Mesenchymal stem cell (in vitro differentiated cells and primary cell): ENCODE data around the gene SDC1.

Experiments
- DNase-seq: peaks from one replicate; pipeline ENCODE4 v3.0.0-alpha.2; 2013
- H2AFZ ChIP-seq: one replicate; pipeline ENCODE4 v1.6.1; 2013; ENCODE audit warnings: low read depth, mild to moderate bottlenecking, control low read depth, inconsistent platforms, low read length, moderate library complexity
- H2AK5ac ChIP-seq: 2 replicates; pipeline ENCODE4 v1.6.1; 2013; ENCODE audit warnings: low read length, moderate library complexity, mild to moderate bottlenecking, inconsistent platforms; ENCODE audit not compliant: severe bottlenecking
- H2BK120ac ChIP-seq: one replicate; pipeline ENCODE4 v1.6.1; 2013; ENCODE audit warnings: low read depth, mild to moderate bottlenecking, inconsistent platforms, low read length, moderate library complexity
- H2BK12ac ChIP-seq, 2 experiments: one replicate each; pipeline ENCODE4 v1.6.1; 2013; ENCODE audit warnings: inconsistent platforms in 2 of 2, low read length in 2 of 2, mild to moderate bottlenecking in 2 of 2, moderate library complexity in 2 of 2, control low read depth in 1 of 2
- H2BK15ac ChIP-seq: one replicate; pipeline ENCODE4 v1.6.1; 2013; ENCODE audit warnings: mild to moderate bottlenecking, low read depth, inconsistent platforms; ENCODE audit not compliant: poor library complexity, severe bottlenecking
- H2BK5ac ChIP-seq: 2 replicates; pipeline ENCODE4 v1.6.1; 2013; ENCODE audit warnings: low read depth, mild to moderate bottlenecking, low read length, control low read depth, inconsistent platforms; ENCODE audit not compliant: poor library complexity, severe bottlenecking
- H3K14ac ChIP-seq, 2 experiments: one replicate each; pipeline ENCODE4 v1.6.1; 2013; ENCODE audit warnings: inconsistent platforms in 2 of 2, low read length in 2 of 2, control low read depth in 1 of 2, mild to moderate bottlenecking in 1 of 2, moderate library complexity in 1 of 2
- H3K18ac ChIP-seq, 2 experiments: one replicate each; pipeline ENCODE4 v1.6.1; 2013; ENCODE audit warnings: inconsistent platforms in 2 of 2, low read length in 2 of 2, control low read depth in 1 of 2, low read depth in 1 of 2, mild to moderate bottlenecking in 1 of 2
- H3K23ac ChIP-seq, 2 experiments: one replicate each; pipeline ENCODE4 v1.6.1; 2013; ENCODE audit warnings: inconsistent platforms in 2 of 2, low read length in 2 of 2, mild to moderate bottlenecking in 2 of 2, moderate library complexity in 2 of 2, control low read depth in 1 of 2
- H3K27ac ChIP-seq: 2 replicates; pipeline ENCODE4 v1.5.1; 2013; ENCODE audit warnings: mild to moderate bottlenecking, moderate library complexity, low read length, control low read depth, inconsistent platforms; ENCODE audit not compliant: poor library complexity, severe bottlenecking
- H3K27me3 ChIP-seq, 2 experiments: 2 replicates each; pipeline versions ENCODE4 v1.6.1 to v1.7.0; 2013; ENCODE audit warnings: low read length in 2 of 2, mild to moderate bottlenecking in 2 of 2, moderate library complexity in 2 of 2, control low read depth in 1 of 2, inconsistent platforms in 1 of 2; ENCODE audit not compliant: control insufficient read depth in 1 of 2, insufficient read depth in 1 of 2
- H3K36me3 ChIP-seq, 2 experiments: 2 replicates each; pipeline versions ENCODE4 v1.6.1 to v1.7.0; 2013; ENCODE audit warnings: low read length in 2 of 2, control low read depth in 1 of 2, inconsistent platforms in 1 of 2, low read depth in 1 of 2, mild to moderate bottlenecking in 1 of 2; ENCODE audit not compliant: insufficient read depth in 2 of 2, control insufficient read depth in 1 of 2
- H3K4ac ChIP-seq, 2 experiments: one replicate each; pipeline ENCODE4 v1.6.1; 2013; ENCODE audit warnings: inconsistent platforms in 2 of 2, low read length in 2 of 2, mild to moderate bottlenecking in 2 of 2, moderate library complexity in 2 of 2, control low read depth in 1 of 2, low read depth in 1 of 2
- H3K4me1 ChIP-seq: 2 replicates; pipeline ENCODE4 v1.6.1; 2013; ENCODE audit warnings: low read depth, low read length, control low read depth; ENCODE audit not compliant: control insufficient read depth, insufficient read depth
- H3K4me2 ChIP-seq: 2 replicates; pipeline ENCODE4 v1.6.1; 2013; ENCODE audit warnings: low read length, mild to moderate bottlenecking, inconsistent platforms; ENCODE audit not compliant: poor library complexity, severe bottlenecking
- H3K4me3 ChIP-seq, 2 experiments: 2 replicates each; pipeline versions ENCODE4 v1.5.1 to v1.7.0; 2013; ENCODE audit warnings: low read length in 2 of 2, mild to moderate bottlenecking in 2 of 2, control low read depth in 1 of 2, low read depth in 1 of 2; ENCODE audit not compliant: insufficient read depth in 1 of 2
- H3K79me1 ChIP-seq: replicated peaks from 2 replicates; pipeline ENCODE4 v1.6.1; 2013; ENCODE audit warnings: mild to moderate bottlenecking, control low read depth, low read length, inconsistent platforms; ENCODE audit not compliant: poor library complexity, severe bottlenecking
- H3K9ac ChIP-seq: 2 replicates; pipeline ENCODE4 v1.7.0; 2013; ENCODE audit warnings: mild to moderate bottlenecking, low read length, moderate library complexity
- H3K9me3 ChIP-seq: 2 replicates; pipeline ENCODE4 v1.7.0; 2013; ENCODE audit warnings: mild to moderate bottlenecking, low read length; ENCODE audit not compliant: control insufficient read depth
- H4K8ac ChIP-seq: one replicate; pipeline ENCODE4 v1.6.1; 2013; ENCODE audit warnings: inconsistent platforms, mild to moderate bottlenecking, low read length, moderate library complexity
- H4K91ac ChIP-seq: one replicate; pipeline ENCODE4 v1.6.1; 2013; ENCODE audit warnings: mild to moderate bottlenecking, low read length, inconsistent platforms
- WGBS: methylation state at CpG from one replicate; pipeline ENCODE4 v1.1.7; 2013; ENCODE audit warnings: mixed read lengths; 5-methylcytosine and 5-hydroxymethylcytosine counted together

Gene SDC1

DNA sequence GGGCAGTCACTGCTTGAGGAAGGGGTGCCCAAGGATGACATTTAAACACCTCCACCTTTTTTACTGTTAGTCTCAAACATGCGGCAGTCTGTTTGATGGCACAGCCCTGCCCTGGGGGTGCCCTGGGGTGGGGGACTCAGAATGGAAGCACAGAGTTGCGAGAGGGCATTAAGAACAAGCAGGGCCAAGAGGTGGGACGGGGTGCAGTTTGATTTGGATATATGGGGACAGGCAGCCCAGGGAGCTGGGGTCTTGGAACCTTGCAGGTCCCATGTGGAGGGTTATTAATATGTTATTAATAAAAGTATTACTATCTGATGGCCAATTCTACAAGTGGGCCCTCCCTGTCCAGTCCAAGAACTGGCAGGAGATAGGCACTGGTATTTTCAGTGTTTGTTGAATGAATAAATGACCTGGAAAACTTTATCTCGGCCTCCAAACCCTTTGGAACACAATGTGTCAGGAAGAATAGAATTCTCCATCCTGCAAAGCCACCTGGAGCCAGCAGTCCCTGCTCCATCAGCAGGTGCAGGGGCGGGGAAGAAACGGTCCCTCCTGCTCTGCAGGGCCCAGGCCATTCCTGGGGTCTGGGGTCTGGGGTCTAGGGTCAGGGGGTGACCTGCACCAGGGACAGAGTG is 25.2 kb downstream of the SDC1 start:
- Histone ChIP-seq H3K9ac (no peak overlapping the region), H3K4ac (no peak overlapping the region), H2BK5ac (no peak overlapping the region), H3K9me3 (no peaks in the 10 kb centered on the region), H2BK120ac (no peak overlapping the region), H2AK5ac (no peak overlapping the region), H2BK15ac (no peak overlapping the region), H3K4me3 (no peak overlapping the region), H3K18ac (no peak overlapping the region), H3K27me3 (no peaks in the 10 kb centered on the region), H4K8ac (no peak overlapping the region), H2BK12ac (no peak overlapping the region), H3K79me1 (peaks cover 7% of the 10 kb centered on the region), H4K91ac (no peak overlapping the region), H3K4me2 (no peak overlapping the region), H3K27ac (no peak overlapping the region), H3K4me1 (no peaks in the 10 kb centered on the region), H3K14ac (no peak overlapping the region), H3K23ac (no peak overlapping the region), H3K36me3 (peaks cover 42 to 50% of the 10 kb centered on the region in 2 experiments), H2AFZ (no peak overlapping the region)
- no peak for DNase-seq
- WGBS = 92% methylated on average over 6 of the region's 6 CpGs

DNA sequence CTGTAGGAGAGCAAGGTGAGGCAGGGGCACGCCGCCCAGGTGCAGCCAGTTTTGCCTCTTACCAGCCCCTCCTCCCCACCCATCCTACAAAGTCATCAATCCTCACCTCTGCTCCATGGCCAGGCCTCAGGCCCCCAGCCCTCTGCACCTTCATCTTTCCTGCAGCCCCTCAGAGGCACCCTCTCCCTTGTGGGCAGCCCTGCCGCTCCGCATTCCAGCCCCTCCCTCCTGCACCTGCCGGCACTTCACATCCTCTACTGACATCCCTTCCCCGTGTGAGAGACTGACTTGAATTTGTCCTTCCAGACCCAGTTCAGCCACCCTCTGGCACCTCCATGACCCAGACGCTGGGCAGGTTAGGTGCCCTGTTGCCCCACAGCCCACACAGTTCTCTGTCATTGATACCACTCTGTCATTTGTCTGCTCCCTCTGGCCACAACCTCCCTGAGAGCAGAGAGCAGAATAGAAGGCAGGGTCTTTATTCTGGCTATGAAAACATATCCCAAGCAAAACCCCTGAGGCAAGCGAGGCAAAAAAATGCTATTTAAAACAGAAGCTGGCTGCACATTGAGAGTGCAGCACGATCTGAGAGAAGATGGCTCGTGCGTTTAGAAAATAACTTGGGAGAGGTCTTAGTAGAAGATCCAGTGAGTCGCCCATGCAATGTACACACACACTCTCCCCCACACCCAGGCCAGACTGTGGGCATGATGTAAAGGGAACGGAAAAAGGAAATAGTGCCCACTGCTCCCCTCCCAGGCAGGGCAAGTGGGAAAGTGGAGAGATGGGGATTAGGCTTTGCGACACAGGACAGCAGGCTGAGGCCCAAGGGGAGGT is 25.9 kb downstream of the SDC1 start:
- Histone ChIP-seq H3K79me1 (peaks cover 4% of the 10 kb centered on the region), H2AFZ (no peak overlapping the region), H3K9me3 (no peaks in the 10 kb centered on the region), H3K4me3 (no peak overlapping the region), H3K4me1 (no peaks in the 10 kb centered on the region), H3K4ac (no peak overlapping the region), H2AK5ac (no peak overlapping the region), H3K14ac (no peak overlapping the region), H4K91ac (no peak overlapping the region), H2BK15ac (no peak overlapping the region), H3K27me3 (no peaks in the 10 kb centered on the region), H2BK12ac (no peak overlapping the region), H3K27ac (no peak overlapping the region), H4K8ac (no peak overlapping the region), H3K23ac (no peak overlapping the region), H2BK5ac (no peak overlapping the region), H2BK120ac (no peak overlapping the region), H3K9ac (no peak overlapping the region), H3K18ac (no peak overlapping the region), H3K4me2 (no peak overlapping the region), H3K36me3 (peaks cover 40 to 42% of the 10 kb centered on the region in 2 experiments)
- WGBS = 72% methylated on average over 13 of the region's 14 CpGs
- DNase-seq = no peak

DNA sequence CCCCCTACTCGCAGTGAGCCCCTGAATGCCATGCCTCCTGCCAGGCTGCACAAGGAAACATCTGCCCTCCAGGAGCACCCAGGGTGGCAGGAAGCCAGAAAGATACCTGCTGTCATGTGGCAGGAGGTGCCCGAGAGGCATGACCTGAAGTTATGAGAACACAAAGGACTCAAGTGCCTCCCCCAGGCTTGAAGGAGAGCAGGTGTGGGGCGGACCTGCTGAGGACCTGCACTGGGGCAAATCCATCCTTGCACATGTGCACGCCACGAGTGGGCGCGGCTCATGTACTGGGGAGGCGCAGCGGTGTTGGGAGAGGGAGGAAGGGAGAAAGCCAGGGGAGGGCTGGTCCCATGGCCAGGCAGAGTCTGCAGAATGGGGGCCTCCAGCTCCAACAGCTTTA is 26.9 kb downstream of the SDC1 start:
- no peak overlapping the region for H3K14ac ChIP-seq
- H3K9me3 ChIP-seq = no peaks in the 10 kb centered on the region
- DNase-seq = no peak
- H3K9ac ChIP-seq = no peak overlapping the region
- no peak overlapping the region for H4K91ac ChIP-seq
- no peak overlapping the region for H3K4me2 ChIP-seq
- no peaks in the 10 kb centered on the region for H3K4me1 ChIP-seq
- H2BK12ac ChIP-seq = no peak overlapping the region
- H4K8ac ChIP-seq = no peak overlapping the region
- H3K36me3 ChIP-seq = peaks cover 30 to 32% of the 10 kb centered on the region in 2 experiments
- H2AK5ac ChIP-seq = no peak overlapping the region
- no peak overlapping the region for H3K27ac ChIP-seq
- H3K4me3 ChIP-seq = no peak overlapping the region
- no peak overlapping the region for H2BK15ac ChIP-seq
- H3K23ac ChIP-seq = no peak overlapping the region
- H3K79me1 ChIP-seq = peaks cover 4% of the 10 kb centered on the region
- H3K4ac ChIP-seq = no peak overlapping the region
- H2BK120ac ChIP-seq = no peak overlapping the region
- 97% methylated on average over 9 of the region's 9 CpGs for WGBS
- H2AFZ ChIP-seq = no peak overlapping the region
- no peak overlapping the region for H3K18ac ChIP-seq
- no peaks in the 10 kb centered on the region for H3K27me3 ChIP-seq
- H2BK5ac ChIP-seq = no peak overlapping the region

DNA sequence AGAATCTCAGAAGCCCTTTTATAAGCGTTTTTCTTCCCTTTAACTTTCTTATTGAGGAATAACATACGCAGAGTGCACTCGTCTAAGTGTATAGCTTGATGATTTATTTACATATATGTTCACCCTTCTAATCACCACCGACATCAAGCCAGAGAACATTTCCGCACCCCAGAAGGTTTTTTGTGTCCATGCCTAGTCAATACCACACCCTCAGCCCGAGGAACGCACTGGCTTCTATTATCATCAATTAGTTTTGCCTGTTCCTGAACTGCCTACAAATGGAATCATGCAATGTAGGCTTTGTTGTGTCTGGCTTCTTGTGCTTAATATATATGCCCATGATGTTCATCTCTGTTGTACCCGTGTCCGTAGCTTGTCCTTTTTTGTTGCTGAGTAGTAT is 27.7 kb downstream of the SDC1 start:
- no peak overlapping the region for H3K27ac ChIP-seq
- WGBS = 81% methylated on average over 5 of the region's 9 CpGs
- no peak overlapping the region for H4K91ac ChIP-seq
- no peak overlapping the region for H2AFZ ChIP-seq
- no peak overlapping the region for H2BK120ac ChIP-seq
- H2BK5ac ChIP-seq = no peak overlapping the region
- H4K8ac ChIP-seq = no peak overlapping the region
- H3K4me3 ChIP-seq = no peak overlapping the region
- no peak overlapping the region for H3K18ac ChIP-seq
- no peak overlapping the region for H2AK5ac ChIP-seq
- peaks cover 1% of the 10 kb centered on the region for H3K79me1 ChIP-seq
- H3K4ac ChIP-seq = no peak overlapping the region
- H3K27me3 ChIP-seq = no peaks in the 10 kb centered on the region
- H2BK15ac ChIP-seq = no peak overlapping the region
- no peak overlapping the region for H3K23ac ChIP-seq
- no peak overlapping the region for H3K9ac ChIP-seq
- no peak overlapping the region for H2BK12ac ChIP-seq
- no peaks in the 10 kb centered on the region for H3K9me3 ChIP-seq
- no peak overlapping the region for H3K14ac ChIP-seq
- H3K4me2 ChIP-seq = no peak overlapping the region
- H3K4me1 ChIP-seq = no peaks in the 10 kb centered on the region
- DNase-seq = no peak
- H3K36me3 ChIP-seq = peaks cover 22 to 24% of the 10 kb centered on the region in 2 experiments
